ENCODE results near the gene TNXB. TPM values are rescaled to one million over a fixed set of nuclear protein-coding genes. Genes with fewer than 3 reads are reported as not detected.
"Not testable (repeated sequence)": the region's sequence is repeated elsewhere in the genome, so short reads cannot be mapped to it uniquely, and the experiment has no call there.

TNXB gene
- total RNA-seq, 1 donor from 2014 or later: 0.23 TPM

DNA sequence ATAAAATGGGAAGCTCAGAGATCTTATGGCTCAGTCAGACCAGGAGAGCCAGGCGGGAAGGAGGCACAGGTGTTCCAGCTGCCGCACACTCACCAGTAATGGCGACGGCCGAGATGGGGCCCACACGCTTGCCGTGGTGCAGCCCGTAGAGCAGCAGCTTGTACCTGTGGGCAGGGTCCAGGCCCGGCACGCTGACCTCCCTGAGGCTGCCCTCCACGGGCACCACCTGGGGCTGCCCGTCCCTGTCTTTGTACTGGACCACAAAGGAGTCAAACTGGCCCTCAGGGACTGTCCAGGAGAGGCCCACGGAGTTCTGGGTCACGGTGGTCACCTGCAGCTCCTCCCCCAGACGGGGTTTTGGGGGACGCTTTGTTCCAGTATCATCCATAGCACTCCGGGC, 39.7 kb downstream of the TNXB start:
- H3K4me3 ChIP-seq (ENCODE audit: low read depth, low read length): no peak overlapping the region
- DNase-seq (ENCODE audit: low read depth): no peak
- TF ChIP-seq, protein P1, sequence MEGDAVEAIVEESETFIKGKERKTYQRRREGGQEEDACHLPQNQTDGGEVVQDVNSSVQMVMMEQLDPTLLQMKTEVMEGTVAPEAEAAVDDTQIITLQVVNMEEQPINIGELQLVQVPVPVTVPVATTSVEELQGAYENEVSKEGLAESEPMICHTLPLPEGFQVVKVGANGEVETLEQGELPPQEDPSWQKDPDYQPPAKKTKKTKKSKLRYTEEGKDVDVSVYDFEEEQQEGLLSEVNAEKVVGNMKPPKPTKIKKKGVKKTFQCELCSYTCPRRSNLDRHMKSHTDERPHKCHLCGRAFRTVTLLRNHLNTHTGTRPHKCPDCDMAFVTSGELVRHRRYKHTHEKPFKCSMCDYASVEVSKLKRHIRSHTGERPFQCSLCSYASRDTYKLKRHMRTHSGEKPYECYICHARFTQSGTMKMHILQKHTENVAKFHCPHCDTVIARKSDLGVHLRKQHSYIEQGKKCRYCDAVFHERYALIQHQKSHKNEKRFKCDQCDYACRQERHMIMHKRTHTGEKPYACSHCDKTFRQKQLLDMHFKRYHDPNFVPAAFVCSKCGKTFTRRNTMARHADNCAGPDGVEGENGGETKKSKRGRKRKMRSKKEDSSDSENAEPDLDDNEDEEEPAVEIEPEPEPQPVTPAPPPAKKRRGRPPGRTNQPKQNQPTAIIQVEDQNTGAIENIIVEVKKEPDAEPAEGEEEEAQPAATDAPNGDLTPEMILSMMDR (conservative IDR thresholded peaks at IDR 0.05; ENCODE audit: low read depth, low read length): no peak

- H3K4me3 ChIP-seq (ENCODE audit: low read depth, low read length): no peak overlapping the region
- no peak for DNase-seq (ENCODE audit: low read depth)
- TF ChIP-seq, protein P1 (conservative IDR thresholded peaks at IDR 0.05; ENCODE audit: low read depth, low read length): no peak
Measured at GRCh38 chr6:32068867-32069266, 40.3 kb downstream of the TNXB start.

DNA sequence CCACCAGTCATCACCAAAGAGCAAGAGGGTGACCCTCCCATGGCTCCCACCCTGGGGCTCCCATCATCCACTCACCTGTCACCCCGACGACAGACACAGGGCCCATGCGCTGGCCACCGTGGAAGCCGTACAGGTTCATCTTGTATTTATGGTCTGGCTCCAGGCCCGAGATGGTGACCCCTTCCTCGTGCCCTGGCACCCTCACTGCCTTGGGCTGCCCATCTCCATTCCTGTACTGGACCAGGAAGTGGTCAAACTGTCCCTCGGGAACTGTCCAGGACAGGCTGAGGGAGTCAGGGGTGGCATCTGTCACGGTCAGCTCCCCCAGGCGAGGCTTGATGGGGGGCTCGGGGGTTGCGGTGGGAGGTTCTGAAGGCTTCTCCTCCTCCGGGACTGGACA, 40.8 kb downstream of the TNXB start:
- H3K4me3 ChIP-seq (ENCODE audit: low read depth, low read length); DNase-seq (ENCODE audit: low read depth): not testable (repeated sequence)

GRCh38 chr6:32067521-32067920, 41.6 kb downstream of the TNXB start:
- not testable (repeated sequence) for DNase-seq (ENCODE audit: low read depth); H3K4me3 ChIP-seq (ENCODE audit: low read depth, low read length)

GRCh38 chr6:32064706-32065105, 44.4 kb downstream of the TNXB start:
- TF ChIP-seq, protein P1 (conservative IDR thresholded peaks at IDR 0.05; ENCODE audit: low read depth, low read length): no peak
- no peak for DNase-seq (ENCODE audit: low read depth)

DNA sequence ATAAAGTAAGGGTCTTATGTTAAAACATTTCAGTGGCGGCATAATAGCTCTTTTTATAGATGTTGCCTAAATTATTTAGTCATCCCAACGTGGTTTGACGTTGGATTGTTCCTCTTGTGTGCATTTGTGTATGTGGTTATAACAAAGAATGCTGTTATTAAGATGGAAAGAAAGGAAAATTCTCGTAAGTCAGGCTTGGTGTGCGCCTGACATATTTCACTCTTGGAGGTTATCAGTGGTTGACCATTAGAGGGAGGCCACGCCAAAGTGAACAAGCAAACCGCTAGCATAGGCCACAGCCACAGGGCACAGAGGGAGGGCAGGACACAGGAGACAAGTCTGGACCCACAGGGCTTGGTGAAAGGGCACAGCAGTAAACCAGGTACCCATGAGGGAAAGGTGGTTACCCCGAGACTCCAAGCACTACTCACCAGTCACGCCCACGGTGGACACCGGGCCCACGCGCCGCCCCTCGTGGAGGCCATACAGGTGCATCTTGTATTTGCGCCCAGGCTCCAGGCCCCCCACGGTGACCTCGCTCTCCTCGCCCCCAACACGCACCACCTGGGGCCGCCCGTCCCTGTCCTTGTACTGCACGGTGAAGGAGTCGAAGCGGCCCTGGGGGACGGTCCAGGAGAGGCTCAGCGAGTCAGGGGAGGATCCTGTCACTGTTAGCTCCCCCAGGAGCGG, 48.0 kb downstream of the TNXB start:
- no peak for DNase-seq (ENCODE audit: low read depth)

More at GRCh38 chr6:32064706-32065105, 44.4 kb downstream of the TNXB start:
- H3K4me3 ChIP-seq (ENCODE audit: low read depth, low read length): no peak overlapping the region

GRCh38 chr6:32058511-32058963, 50.6 kb downstream of the TNXB start:
- TF ChIP-seq, protein P1 (conservative IDR thresholded peaks at IDR 0.05; ENCODE audit: low read depth, low read length): no peak
- no peak overlapping the region for H3K4me3 ChIP-seq (ENCODE audit: low read depth, low read length)
- no peak for DNase-seq (ENCODE audit: low read depth)

More for the DNA sequence above, 48.0 kb downstream of the TNXB start:
- H3K4me3 ChIP-seq (ENCODE audit: low read depth, low read length): no peak overlapping the region
- TF ChIP-seq, protein P1 (conservative IDR thresholded peaks at IDR 0.05; ENCODE audit: low read depth, low read length): no peak

DNA sequence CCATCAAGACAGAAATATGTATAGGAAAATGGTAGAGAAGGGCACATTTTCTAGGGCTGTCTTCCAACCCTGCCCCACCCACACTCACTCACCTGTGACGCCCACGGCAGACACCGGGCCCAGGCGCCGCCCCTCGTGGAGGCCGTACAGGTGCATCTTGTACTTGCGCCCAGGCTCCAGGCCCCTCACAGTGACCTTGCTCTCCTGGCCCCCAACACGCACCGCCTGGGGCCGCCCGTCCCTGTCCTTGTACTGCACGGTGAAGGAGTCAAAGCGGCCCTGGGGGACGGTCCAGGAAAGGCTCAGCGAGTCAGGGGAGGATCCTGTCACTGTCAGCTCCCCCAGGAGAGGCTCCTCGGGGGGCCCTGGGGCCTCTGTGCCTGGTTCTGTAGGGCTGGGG, 51.2 kb downstream of the TNXB start:
- TF ChIP-seq, protein P1 (conservative IDR thresholded peaks at IDR 0.05; ENCODE audit: low read depth, low read length): no peak
- no peak for DNase-seq (ENCODE audit: low read depth)
- no peak overlapping the region for H3K4me3 ChIP-seq (ENCODE audit: low read depth, low read length)

Data from epithelial cell of proximal tubule (primary cell).